ENCODE results near the gene BTBD9. TPM values are rescaled to one million over a fixed set of nuclear protein-coding genes. Genes with fewer than 3 reads are reported as not detected.
A peak's percentile ranks its signal among the peaks of the same experiment; 100 is the strongest.

BTBD9 gene
- total and polyA plus RNA-seq, 2 experiments from 2014 or later = 13.0 to 17.0 TPM

DNA sequence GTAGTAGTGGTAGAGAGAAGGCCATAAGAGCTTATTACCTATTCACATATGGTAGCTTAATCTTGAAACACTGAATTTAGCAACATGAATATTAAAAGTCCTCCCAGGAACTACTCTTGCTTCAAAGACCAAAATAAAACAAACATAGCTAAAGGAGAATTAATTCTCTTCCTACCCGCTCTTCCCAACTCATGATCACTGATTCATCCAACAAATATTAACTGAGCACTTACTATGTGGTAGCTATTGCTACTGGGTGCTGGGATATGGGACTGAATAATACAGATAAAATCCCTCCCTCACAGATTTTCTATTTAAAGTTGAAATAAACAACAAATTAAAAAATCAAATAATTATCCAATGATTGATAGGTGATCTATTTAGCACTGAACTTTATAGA, 287.1 kb downstream of the BTBD9 start:
- no peaks in the 10 kb centered on the region for H3K9me3 ChIP-seq (ENCODE audit: low read depth)
- 94% methylated on average over 1 of the region's 1 CpG for WGBS (ENCODE audit: low lambda C conversion rate, missing lambda C conversion rate)
- TF ChIP-seq, protein P1, sequence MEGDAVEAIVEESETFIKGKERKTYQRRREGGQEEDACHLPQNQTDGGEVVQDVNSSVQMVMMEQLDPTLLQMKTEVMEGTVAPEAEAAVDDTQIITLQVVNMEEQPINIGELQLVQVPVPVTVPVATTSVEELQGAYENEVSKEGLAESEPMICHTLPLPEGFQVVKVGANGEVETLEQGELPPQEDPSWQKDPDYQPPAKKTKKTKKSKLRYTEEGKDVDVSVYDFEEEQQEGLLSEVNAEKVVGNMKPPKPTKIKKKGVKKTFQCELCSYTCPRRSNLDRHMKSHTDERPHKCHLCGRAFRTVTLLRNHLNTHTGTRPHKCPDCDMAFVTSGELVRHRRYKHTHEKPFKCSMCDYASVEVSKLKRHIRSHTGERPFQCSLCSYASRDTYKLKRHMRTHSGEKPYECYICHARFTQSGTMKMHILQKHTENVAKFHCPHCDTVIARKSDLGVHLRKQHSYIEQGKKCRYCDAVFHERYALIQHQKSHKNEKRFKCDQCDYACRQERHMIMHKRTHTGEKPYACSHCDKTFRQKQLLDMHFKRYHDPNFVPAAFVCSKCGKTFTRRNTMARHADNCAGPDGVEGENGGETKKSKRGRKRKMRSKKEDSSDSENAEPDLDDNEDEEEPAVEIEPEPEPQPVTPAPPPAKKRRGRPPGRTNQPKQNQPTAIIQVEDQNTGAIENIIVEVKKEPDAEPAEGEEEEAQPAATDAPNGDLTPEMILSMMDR (IDR thresholded peaks at IDR 0.05; ENCODE audit: poor library complexity) = no peak
- TF ChIP-seq EZH2 (IDR thresholded peaks at IDR 0.05; ENCODE audit: borderline replicate concordance) = no peak
- TF ChIP-seq EZH2phosphoT487 (IDR thresholded peaks at IDR 0.05; ENCODE audit: low read depth, severe bottlenecking, unreplicated experiment) = no peak
- H3K27ac ChIP-seq = no peak overlapping the region
- no peaks in the 10 kb centered on the region for H3K36me3 ChIP-seq (replicated peaks; ENCODE audit: insufficient read depth, low read depth)
- no peaks in the 10 kb centered on the region for H4K20me1 ChIP-seq (ENCODE audit: insufficient read depth, poor library complexity, severe bottlenecking)
- H3K4me2 ChIP-seq = no peak overlapping the region
- H3K9me2 ChIP-seq (replicated peaks; ENCODE audit: insufficient read depth) = no peaks in the 10 kb centered on the region
- no peak for DNase-seq (ENCODE audit: low spot score)
- H3K4me1 ChIP-seq (ENCODE audit: insufficient read depth) = peaks cover 11% of the 10 kb centered on the region
- no peaks in the 10 kb centered on the region for H3K79me2 ChIP-seq
- H2AFZ ChIP-seq = no peak overlapping the region
- no peak overlapping the region for H3K4me3 ChIP-seq
- no peaks in the 10 kb centered on the region for H3K27me3 ChIP-seq

DNA sequence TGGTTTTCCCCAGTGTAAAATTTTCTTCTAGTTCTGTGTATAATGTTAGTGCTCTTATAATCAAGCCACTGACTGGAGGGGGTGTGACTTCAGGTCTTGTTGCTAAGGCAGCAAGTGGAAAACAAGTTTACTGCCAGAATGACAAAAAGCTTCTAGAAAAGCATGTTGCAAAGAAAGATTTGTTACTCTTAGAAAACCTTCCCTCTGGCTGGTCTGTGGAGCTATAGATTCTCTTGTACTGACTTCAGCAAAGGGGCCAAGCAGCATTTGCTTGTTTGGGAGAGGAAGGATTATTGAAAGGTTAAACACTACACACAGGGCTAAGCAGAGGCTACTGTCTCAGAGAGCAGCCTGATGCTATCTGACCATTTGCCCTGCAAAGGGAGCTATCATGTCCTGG, 288.8 kb downstream of the BTBD9 start:
- TF ChIP-seq EZH2 (IDR thresholded peaks at IDR 0.05; ENCODE audit: borderline replicate concordance) = no peak
- TF ChIP-seq EZH2phosphoT487 (IDR thresholded peaks at IDR 0.05; ENCODE audit: low read depth, severe bottlenecking, unreplicated experiment) = no peak
- TF ChIP-seq, protein P1 (IDR thresholded peaks at IDR 0.05; ENCODE audit: poor library complexity) = no peak
- Histone ChIP-seq H2AFZ (no peak overlapping the region), H3K9me3 (ENCODE audit: low read depth) (no peaks in the 10 kb centered on the region), H3K27ac (peak overlapping the region; percentile 84), H3K9me2 (replicated peaks; ENCODE audit: insufficient read depth) (no peaks in the 10 kb centered on the region), H3K4me1 (ENCODE audit: insufficient read depth) (peaks cover 11% of the 10 kb centered on the region), H4K20me1 (ENCODE audit: insufficient read depth, poor library complexity, severe bottlenecking) (no peaks in the 10 kb centered on the region), H3K4me3 (no peak overlapping the region), H3K4me2 (no peak overlapping the region), H3K79me2 (no peaks in the 10 kb centered on the region), H3K36me3 (replicated peaks; ENCODE audit: insufficient read depth, low read depth) (no peaks in the 10 kb centered on the region), H3K27me3 (no peaks in the 10 kb centered on the region)
- DNase-seq (ENCODE audit: low spot score) = peak; percentile 59

DNA sequence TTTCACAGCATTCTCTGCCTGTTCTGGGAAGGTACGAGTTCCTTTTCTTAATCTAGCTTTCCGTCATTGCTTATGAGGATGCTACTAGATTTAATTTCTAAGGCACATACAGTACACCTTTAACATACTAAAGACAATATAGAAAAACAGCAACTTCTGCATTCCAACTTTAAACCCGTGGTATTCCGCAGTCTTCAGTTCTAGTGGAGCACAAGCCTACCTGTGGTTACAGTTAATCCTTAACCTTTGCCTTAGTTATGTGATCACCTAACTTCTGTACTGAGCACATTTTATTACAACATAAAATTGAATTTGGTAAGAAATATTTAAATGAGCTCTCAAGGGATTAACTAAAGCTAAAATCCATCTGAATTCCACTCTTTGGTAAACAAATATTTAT, 289.5 kb downstream of the BTBD9 start:
- Histone ChIP-seq H3K79me2 (no peaks in the 10 kb centered on the region), H3K4me3 (no peak overlapping the region), H4K20me1 (ENCODE audit: insufficient read depth, poor library complexity, severe bottlenecking) (no peaks in the 10 kb centered on the region), H3K9me3 (ENCODE audit: low read depth) (no peaks in the 10 kb centered on the region), H3K4me1 (ENCODE audit: insufficient read depth) (peaks cover 11% of the 10 kb centered on the region), H3K4me2 (peak overlapping the region; percentile 22), H3K27ac (peak overlapping the region; percentile 84), H3K36me3 (replicated peaks; ENCODE audit: insufficient read depth, low read depth) (no peaks in the 10 kb centered on the region), H3K9me2 (replicated peaks; ENCODE audit: insufficient read depth) (no peaks in the 10 kb centered on the region), H2AFZ (no peak overlapping the region), H3K27me3 (no peaks in the 10 kb centered on the region)
- 86% methylated on average over 4 of the region's 4 CpGs for WGBS (ENCODE audit: low lambda C conversion rate, missing lambda C conversion rate)
- no peak for DNase-seq (ENCODE audit: low spot score)
- TF ChIP-seq, protein P1 (IDR thresholded peaks at IDR 0.05; ENCODE audit: poor library complexity) = no peak

DNA sequence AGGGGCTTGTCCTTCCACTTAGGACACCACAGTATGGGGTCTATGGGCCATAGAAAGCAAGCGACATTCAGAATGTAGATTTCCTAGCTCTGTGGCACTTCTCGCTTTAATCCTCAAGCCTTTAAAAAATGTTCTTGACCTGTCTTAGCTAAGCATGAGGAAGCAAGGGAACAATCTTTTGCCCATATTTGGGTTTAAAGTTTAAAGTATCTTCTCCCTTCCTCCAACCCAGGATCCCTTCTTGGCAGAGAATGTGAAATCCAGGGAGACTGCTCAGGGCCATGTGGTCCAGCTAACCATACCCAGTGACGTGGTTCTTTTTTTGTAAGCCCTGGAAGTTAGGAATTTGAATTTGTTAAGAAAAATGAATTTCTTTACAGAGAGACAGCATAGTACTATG, 289.9 kb downstream of the BTBD9 start:
- no peaks in the 10 kb centered on the region for H3K9me3 ChIP-seq (ENCODE audit: low read depth)
- no peaks in the 10 kb centered on the region for H3K9me2 ChIP-seq (replicated peaks; ENCODE audit: insufficient read depth)
- no peaks in the 10 kb centered on the region for H4K20me1 ChIP-seq (ENCODE audit: insufficient read depth, poor library complexity, severe bottlenecking)
- H3K36me3 ChIP-seq (replicated peaks; ENCODE audit: insufficient read depth, low read depth) = no peaks in the 10 kb centered on the region
- DNase-seq (ENCODE audit: low spot score) = peak; percentile 46
- no peak overlapping the region for H2AFZ ChIP-seq
- no peaks in the 10 kb centered on the region for H3K27me3 ChIP-seq
- H3K4me3 ChIP-seq = no peak overlapping the region
- H3K4me1 ChIP-seq (ENCODE audit: insufficient read depth) = peaks cover 11% of the 10 kb centered on the region
- H3K27ac ChIP-seq = peak overlapping the region; percentile 84
- TF ChIP-seq EZH2phosphoT487 (IDR thresholded peaks at IDR 0.05; ENCODE audit: low read depth, severe bottlenecking, unreplicated experiment) = no peak
- TF ChIP-seq, protein P1 (IDR thresholded peaks at IDR 0.05; ENCODE audit: poor library complexity) = no peak
- no peak for TF ChIP-seq EZH2 (IDR thresholded peaks at IDR 0.05; ENCODE audit: borderline replicate concordance)
- whole genome bisulfite sequencing (ENCODE audit: low lambda C conversion rate, missing lambda C conversion rate) = 75% methylated on average over 3 of the region's 3 CpGs
- H3K79me2 ChIP-seq = no peaks in the 10 kb centered on the region
- H3K4me2 ChIP-seq = no peak overlapping the region

Measured in hepatocyte (in vitro differentiated cells).